22Rv1 (cell line): Measurements from ENCODE around the gene STIL.

Source experiments
- H3K27ac ChIP-seq: fragments of 450-650 bp; 2 replicates; pipeline ENCODE4 v1.5.1; 2017
- ZFX ChIP-seq: fragments of 450-650 bp; IDR thresholded peaks from 2 replicates; pipeline ENCODE4 v1.6.1; 2017; ENCODE audit warnings: antibody characterized with exemption, borderline replicate concordance
- TF ChIP-seq, protein P1 (sequence below): fragments of 450-650 bp; IDR thresholded peaks from 2 replicates; pipeline ENCODE4 v1.5.1; 2017; ENCODE audit warnings: mild to moderate bottlenecking

STIL gene

DNA sequence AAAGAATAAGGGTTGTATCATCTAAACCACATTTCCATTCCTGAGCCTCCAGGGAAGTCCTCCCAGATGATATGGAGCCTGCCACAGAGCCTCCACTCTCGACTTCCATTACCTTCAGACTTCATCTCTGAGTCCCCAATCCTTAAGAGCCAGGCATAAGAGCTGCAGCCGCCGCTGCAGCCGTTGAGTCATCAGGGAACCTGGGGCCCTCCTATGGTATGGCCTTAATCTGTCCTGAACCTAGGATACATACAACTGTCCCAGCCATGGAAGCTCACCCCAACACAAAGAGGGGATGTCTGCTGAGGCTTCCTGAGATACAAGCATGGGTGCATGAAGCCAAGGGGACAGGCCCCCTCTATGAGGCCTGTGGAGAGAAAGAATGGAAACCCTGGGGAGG, 98.2 kb downstream of the STIL start:
- H3K27ac ChIP-seq, result no peak overlapping the region

DNA sequence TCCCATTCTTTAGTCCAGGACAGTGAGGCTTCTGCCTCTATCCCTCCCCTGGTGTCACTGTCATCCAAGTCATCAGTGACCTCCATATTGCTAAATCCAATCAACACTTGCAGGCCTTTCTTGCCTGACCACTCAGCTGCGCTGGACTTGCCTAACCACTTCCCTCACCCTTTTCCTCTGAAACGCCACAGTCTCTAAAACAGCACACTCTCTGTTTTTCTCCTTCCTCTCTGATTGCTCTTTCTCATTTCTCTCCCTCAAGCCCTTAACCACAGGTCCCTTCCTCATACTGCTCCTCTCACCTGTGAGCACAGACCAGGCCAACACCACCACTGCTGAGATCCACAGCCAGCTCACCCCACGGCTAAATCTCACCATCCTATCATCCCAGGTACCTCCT, 99.4 kb downstream of the STIL start:
- TF ChIP-seq, protein P1, sequence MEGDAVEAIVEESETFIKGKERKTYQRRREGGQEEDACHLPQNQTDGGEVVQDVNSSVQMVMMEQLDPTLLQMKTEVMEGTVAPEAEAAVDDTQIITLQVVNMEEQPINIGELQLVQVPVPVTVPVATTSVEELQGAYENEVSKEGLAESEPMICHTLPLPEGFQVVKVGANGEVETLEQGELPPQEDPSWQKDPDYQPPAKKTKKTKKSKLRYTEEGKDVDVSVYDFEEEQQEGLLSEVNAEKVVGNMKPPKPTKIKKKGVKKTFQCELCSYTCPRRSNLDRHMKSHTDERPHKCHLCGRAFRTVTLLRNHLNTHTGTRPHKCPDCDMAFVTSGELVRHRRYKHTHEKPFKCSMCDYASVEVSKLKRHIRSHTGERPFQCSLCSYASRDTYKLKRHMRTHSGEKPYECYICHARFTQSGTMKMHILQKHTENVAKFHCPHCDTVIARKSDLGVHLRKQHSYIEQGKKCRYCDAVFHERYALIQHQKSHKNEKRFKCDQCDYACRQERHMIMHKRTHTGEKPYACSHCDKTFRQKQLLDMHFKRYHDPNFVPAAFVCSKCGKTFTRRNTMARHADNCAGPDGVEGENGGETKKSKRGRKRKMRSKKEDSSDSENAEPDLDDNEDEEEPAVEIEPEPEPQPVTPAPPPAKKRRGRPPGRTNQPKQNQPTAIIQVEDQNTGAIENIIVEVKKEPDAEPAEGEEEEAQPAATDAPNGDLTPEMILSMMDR, result no peak
- TF ChIP-seq ZFX, result no peak
- H3K27ac ChIP-seq, result no peak overlapping the region

More for the DNA sequence above, 98.2 kb downstream of the STIL start:
- no peak for TF ChIP-seq ZFX
- TF ChIP-seq, protein P1, result no peak

DNA sequence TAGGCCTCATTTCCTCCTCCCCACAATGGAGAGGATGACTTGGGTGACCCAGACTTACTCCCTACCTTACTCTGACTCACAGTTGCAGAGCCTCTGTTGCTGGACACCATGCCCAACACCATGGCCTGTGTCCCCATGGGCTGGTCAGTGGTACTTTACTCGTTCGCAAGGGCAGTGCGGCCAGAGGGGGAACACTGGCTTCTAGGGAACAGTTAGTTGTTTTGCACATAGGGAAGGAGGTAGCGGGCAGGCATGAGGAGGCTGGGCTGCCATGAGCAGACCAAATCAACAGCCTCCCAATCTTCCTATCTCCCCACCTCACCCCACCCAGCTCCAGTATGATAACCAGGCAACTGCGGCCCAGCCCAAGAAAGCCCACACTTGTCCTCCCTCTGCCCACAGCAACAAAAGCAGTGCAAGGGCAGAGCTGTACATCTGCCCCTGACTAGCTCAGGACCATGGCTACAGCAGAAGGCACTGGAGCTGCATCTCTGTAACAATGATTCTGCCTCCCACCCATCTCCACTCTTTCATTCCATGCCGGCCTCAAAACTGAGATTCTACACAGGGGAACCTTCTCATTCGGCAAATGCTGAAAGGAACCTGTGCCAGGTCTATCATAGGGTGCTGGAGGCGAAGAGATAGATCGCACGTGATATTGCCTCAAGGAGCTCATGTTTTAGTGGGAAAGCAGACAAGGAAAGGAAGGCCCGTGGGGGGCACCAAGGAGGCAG, 100.5 kb downstream of the STIL start:
- H3K27ac ChIP-seq, result no peak overlapping the region
- TF ChIP-seq ZFX, result no peak
- TF ChIP-seq, protein P1, result no peak

DNA sequence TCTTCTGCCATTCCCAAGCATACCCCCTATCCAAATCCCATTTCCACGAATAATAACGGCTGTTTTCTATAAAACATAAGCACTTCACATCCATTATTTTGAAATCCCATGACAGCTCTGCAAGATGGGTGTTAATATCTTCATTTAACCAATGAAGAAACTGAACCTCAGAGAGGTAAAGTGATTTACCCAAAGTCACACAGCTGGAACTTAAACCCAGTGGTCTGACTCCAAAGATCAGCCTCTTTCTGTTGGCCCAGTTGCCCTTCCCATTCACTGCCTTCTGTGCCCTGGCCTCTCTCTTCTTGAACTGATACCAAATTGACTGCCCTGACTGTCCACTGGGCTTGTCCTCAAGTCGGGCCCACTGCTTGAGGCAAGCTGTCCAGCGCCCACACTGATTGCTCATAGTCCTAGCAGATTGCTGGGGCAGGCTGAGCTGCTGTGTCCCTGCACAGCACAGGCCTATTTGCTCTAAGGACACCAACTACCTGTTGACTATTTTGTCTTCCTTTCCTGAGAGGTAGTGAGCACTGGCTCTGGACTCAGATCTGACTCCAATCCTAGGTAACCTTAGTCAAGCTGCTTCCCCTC, 101.2 kb downstream of the STIL start:
- TF ChIP-seq, protein P1, result no peak
- TF ChIP-seq ZFX, result no peak
- H3K27ac ChIP-seq, result no peak overlapping the region

DNA sequence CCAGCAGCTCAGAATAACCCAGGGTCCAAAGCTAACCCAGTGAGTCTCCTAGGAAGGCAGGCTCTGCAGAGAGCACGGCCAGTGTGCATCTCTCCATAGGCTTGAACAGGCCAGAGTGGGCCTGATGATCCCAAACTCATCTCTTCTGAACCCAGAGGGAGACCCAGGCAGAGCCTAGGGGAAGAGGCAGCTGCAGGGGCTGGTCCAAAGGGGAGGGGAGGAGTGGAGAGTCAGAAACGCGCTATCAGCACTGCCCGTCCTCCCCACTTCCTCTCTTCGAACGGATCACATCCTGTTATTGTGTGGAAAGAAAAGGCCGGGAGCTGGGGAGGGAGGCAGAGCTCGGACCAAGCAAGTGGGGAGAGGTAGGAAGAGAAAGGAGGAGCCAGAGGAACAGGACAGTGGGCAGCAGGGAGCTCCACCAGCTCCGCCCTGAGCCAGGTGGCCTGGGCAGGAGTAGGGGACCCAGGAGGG, 102.1 kb downstream of the STIL start:
- TF ChIP-seq, protein P1, result no peak
- no peak for TF ChIP-seq ZFX
- no peak overlapping the region for H3K27ac ChIP-seq

DNA sequence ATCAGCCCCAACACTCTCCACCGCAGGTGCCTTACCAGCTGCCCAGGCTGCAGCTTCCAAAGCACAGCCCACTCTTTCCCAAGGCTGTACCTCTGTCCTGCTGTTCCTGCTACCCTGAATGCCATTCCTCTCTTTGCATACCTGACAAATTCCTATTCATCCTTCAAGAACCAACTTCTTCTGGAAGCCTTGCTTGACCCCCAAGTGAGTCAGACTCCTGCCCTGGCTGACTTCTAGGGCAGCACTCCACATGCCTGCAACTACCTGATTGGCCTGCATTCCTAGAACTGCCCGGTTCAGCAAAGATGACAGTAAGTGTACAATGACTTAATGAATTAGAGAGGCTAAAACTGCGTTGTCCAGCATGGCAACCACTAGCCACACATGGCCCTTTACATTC, 103.3 kb downstream of the STIL start:
- TF ChIP-seq, protein P1, result no peak
- no peak for TF ChIP-seq ZFX
- H3K27ac ChIP-seq, result no peak overlapping the region

DNA sequence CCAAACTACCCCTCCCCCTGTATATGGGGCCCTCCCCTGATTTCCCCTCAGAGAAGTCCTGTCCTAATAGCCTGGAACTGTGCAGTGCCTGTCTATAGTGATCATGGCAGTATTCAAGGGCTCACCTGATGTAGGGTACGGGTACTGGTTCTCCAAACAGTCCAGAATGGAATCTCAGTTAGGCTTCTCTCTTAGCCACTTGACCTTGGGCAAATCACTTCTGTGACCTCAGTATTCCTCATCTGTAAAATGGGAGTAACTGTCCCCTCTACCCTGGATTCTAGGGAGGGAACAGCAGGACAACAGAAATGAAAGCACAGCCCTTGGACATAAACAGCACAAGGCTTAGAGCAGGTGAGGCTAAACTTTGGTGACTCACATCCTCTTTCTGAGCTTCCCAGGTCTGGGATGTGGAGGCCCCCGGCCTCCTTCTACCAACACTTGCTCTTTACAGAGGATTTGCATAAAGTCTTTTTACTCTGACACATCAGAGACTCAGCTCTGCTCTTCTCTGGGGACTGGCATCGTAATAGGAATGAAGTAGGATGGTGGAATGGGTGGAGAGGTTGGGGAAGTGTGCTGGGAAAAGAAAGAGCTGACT, 104.1 kb downstream of the STIL start:
- TF ChIP-seq ZFX, result no peak
- TF ChIP-seq, protein P1, result no peak

More for the DNA sequence above, 104.1 kb downstream of the STIL start:
- no peak overlapping the region for H3K27ac ChIP-seq
